Keratinocyte (primary cell): ENCODE measurements around the gene SNX11. TPM values are rescaled to one million over a fixed set of nuclear protein-coding genes. Genes with fewer than 3 reads are reported as not detected.

Source experiments
- DNase-seq: peaks from one replicate; pipeline ENCODE4 v3.0.0-alpha.2; 2011; ENCODE audit warnings: low read depth, missing footprints, low spot score
- FAIRE-seq: peaks from 2 replicates; lab custom pipeline; 2011; peaks lifted over from hg19 to GRCh38; lab: Jason Lieb, UNC
- H2AFZ ChIP-seq: 2 replicates; pipeline ENCODE4 v1.6.0; 2012; ENCODE audit warnings: low read length, control low read depth, inconsistent platforms; ENCODE audit not compliant: control insufficient read depth
- H3K27ac ChIP-seq: 2 replicates; pipeline ENCODE4 v1.5.1; 2011; ENCODE audit warnings: low read length; ENCODE audit not compliant: control insufficient read depth, insufficient read depth
- H3K27me3 ChIP-seq: 3 replicates; pipeline ENCODE4 v1.6.0; 2011; ENCODE audit warnings: low read length; ENCODE audit not compliant: control insufficient read depth, insufficient read depth; ENCODE audit errors: extremely low read depth
- H3K36me3 ChIP-seq, 2 experiments: 2 replicates in 1 of 2; 3 replicates in 1 of 2; pipeline ENCODE4 v1.5.1; 2011; ENCODE audit warnings: low read length in 2 of 2, mild to moderate bottlenecking in 1 of 2; ENCODE audit not compliant: control insufficient read depth in 2 of 2, insufficient read depth in 2 of 2; ENCODE audit errors: extremely low read depth in 1 of 2
- H3K4me1 ChIP-seq: 3 replicates; pipeline ENCODE4 v1.5.1; 2011; ENCODE audit warnings: low read length; ENCODE audit not compliant: control insufficient read depth, insufficient read depth; ENCODE audit errors: extremely low read depth
- H3K4me2 ChIP-seq: 3 replicates; pipeline ENCODE4 v1.6.0; 2011; ENCODE audit warnings: low read depth, low read length; ENCODE audit not compliant: control insufficient read depth, insufficient read depth; ENCODE audit errors: extremely low read depth
- H3K4me3 ChIP-seq, 3 experiments: fragments of 200-600 bp in 1 of 3; sonication (generic) in 1 of 3; 2 replicates in 2 of 3; 3 replicates in 1 of 3; pipeline ENCODE4 v1.5.1; 2011 to 2016; ENCODE audit warnings: low read length in 3 of 3, mild to moderate bottlenecking in 3 of 3, control low read depth in 2 of 3, inconsistent platforms in 1 of 3, low read depth in 1 of 3, mixed read lengths in 1 of 3, mixed run types in 1 of 3, moderate library complexity in 1 of 3; ENCODE audit not compliant: control insufficient read depth in 2 of 3, insufficient read depth in 2 of 3; ENCODE audit errors: extremely low read depth in 1 of 3
- H3K79me2 ChIP-seq: 2 replicates; pipeline ENCODE4 v1.6.0; 2012; ENCODE audit warnings: low read length; ENCODE audit not compliant: control insufficient read depth, insufficient read depth
- H3K9ac ChIP-seq: 3 replicates; pipeline ENCODE4 v1.6.0; 2011; ENCODE audit warnings: low read length; ENCODE audit not compliant: control insufficient read depth, insufficient read depth; ENCODE audit errors: extremely low read depth
- H3K9me1 ChIP-seq: 3 replicates; pipeline ENCODE4 v1.6.0; 2011; ENCODE audit warnings: low read length; ENCODE audit not compliant: control insufficient read depth, insufficient read depth; ENCODE audit errors: extremely low read depth
- H3K9me3 ChIP-seq: 2 replicates; pipeline ENCODE4 v1.5.1; 2012; ENCODE audit warnings: low read depth, low read length; ENCODE audit not compliant: control insufficient read depth
- H4K20me1 ChIP-seq: 3 replicates; pipeline ENCODE4 v1.6.0; 2011; ENCODE audit warnings: low read length; ENCODE audit not compliant: control insufficient read depth, insufficient read depth; ENCODE audit errors: extremely low read depth
- EZH2 ChIP-seq: IDR thresholded peaks from one replicate; pipeline ENCODE4 v1.6.1; 2012; ENCODE audit warnings: inconsistent platforms, mild to moderate bottlenecking, low read length, moderate library complexity
- dilution Hi-C: fragments of 300-500 bp; cut with MboI; formaldehyde crosslinking; loops from one replicate; pipeline ENCODE4 v1.7.0; 2020; ENCODE audit warnings: low sequenced_read_pairs; ENCODE audit not compliant: extremely low pct_ligation_motif_present
- polyA plus RNA-seq, 5 experiments: library from polyadenylated mRNA; depleted of rRNA in 3 of 5; stranded (reverse) in 3 of 5; stranded (forward) in 1 of 5; unstranded in 1 of 5; fragments of >200 nt; gene quantifications; 1 replicate in 1 of 5; 2 replicates in 3 of 5; 3 replicates in 1 of 5; pipeline versions ENCODE4 v1.2.1 to v1.2.3, GENCODE V29; 2011 to 2012; ENCODE audit warnings: missing spikeins in 2 of 5, low read depth in 1 of 5, low replicate concordance in 1 of 5
- TF ChIP-seq, protein P1 (sequence below), 3 experiments: IDR thresholded peaks in 1 of 3; conservative IDR thresholded peaks in 1 of 3; optimal IDR thresholded peaks in 1 of 3; 2 replicates in 2 of 3; 3 replicates in 1 of 3; pipeline versions ENCODE3 to v1.5.1; 2011; ENCODE audit warnings: low read length in 3 of 3, mild to moderate bottlenecking in 3 of 3, moderate library complexity in 2 of 3, control low read depth in 1 of 3, inconsistent platforms in 1 of 3; ENCODE audit not compliant: insufficient read depth in 2 of 3; ENCODE audit errors: extremely low read depth in 1 of 3

The SNX11 gene
- polyA plus RNA-seq, 1 donor (not counting 4 experiments of a cell fraction or from before 2014, with no cell fraction given), result 21.0 TPM

DNA sequence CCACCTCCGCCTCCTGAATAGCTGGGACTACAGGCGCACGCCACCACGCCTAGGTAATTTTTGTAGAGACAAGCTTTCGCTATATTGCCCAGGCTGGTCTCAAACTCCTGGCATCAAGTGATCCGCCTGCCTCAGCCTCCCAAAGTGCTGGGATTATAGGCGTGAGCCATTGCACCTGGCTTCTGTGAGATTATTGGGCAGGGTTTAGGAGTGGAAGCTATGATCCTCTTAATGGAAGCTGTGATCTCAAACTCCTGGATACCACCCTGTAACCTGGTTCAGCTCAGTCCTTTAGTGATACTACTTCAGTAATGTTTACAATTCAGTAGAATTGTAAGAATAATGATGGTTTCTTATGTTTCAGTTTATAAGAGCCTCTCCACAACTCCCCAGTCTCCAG lies 45.3 kb upstream of the SNX11 start:
- Histone ChIP-seq H3K36me3 (peaks cover 46 to 62% of the 10 kb centered on the region in 2 experiments), H3K4me1 (peaks cover 5% of the 10 kb centered on the region), H3K9me3 (no peaks in the 10 kb centered on the region), H2AFZ (no peak overlapping the region), H4K20me1 (peaks cover 6% of the 10 kb centered on the region), H3K79me2 (peaks cover 27% of the 10 kb centered on the region), H3K27ac (no peak overlapping the region), H3K4me3 (no peak overlapping the region), H3K9me1 (peaks cover 2% of the 10 kb centered on the region), H3K4me2 (no peak overlapping the region), H3K9ac (no peak overlapping the region), H3K27me3 (no peaks in the 10 kb centered on the region)
- no peak for DNase-seq
- no peak for FAIRE-seq
- no peak for TF ChIP-seq EZH2
- TF ChIP-seq, protein P1, sequence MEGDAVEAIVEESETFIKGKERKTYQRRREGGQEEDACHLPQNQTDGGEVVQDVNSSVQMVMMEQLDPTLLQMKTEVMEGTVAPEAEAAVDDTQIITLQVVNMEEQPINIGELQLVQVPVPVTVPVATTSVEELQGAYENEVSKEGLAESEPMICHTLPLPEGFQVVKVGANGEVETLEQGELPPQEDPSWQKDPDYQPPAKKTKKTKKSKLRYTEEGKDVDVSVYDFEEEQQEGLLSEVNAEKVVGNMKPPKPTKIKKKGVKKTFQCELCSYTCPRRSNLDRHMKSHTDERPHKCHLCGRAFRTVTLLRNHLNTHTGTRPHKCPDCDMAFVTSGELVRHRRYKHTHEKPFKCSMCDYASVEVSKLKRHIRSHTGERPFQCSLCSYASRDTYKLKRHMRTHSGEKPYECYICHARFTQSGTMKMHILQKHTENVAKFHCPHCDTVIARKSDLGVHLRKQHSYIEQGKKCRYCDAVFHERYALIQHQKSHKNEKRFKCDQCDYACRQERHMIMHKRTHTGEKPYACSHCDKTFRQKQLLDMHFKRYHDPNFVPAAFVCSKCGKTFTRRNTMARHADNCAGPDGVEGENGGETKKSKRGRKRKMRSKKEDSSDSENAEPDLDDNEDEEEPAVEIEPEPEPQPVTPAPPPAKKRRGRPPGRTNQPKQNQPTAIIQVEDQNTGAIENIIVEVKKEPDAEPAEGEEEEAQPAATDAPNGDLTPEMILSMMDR (optimal IDR thresholded peaks at IDR 0.05 in 1 of 3, IDR thresholded peaks at IDR 0.05 in 1 of 3, conservative IDR thresholded peaks at IDR 0.05 in 1 of 3; ENCODE audit: extremely low read depth in 1 of 3, insufficient read depth in 2 of 3, low read length in 3 of 3), result no peak
- dilution Hi-C loops, result no loop called here

DNA sequence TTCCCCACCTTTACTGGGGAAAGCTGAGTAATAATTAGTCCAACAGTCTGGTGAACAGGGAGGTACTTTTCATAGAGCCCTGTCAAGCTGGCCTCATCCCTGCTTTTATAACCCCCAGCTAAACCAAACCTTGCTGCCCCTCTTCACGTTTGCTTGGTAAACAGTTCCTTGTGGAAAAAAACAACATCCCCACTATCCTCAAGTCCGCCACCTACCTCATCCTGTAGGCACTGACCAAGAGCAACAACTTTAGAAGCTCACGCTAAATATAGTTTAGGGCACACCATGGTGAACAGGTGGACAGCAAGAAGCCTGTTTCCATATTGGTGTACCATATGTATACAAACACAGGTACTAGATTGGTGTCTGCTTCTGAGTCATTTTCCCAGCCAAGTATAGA lies 42.9 kb upstream of the SNX11 start:
- Histone ChIP-seq H3K9me1 (no peaks in the 10 kb centered on the region), H3K4me1 (peaks cover 16% of the 10 kb centered on the region), H3K4me3 (no peak overlapping the region), H3K79me2 (peaks cover 7% of the 10 kb centered on the region), H3K27ac (peak overlapping the region; percentile 62), H4K20me1 (peaks cover 6% of the 10 kb centered on the region), H3K27me3 (no peaks in the 10 kb centered on the region), H3K36me3 (peaks cover 26 to 49% of the 10 kb centered on the region in 2 experiments), H3K4me2 (no peak overlapping the region), H3K9ac (no peak overlapping the region), H3K9me3 (no peaks in the 10 kb centered on the region), H2AFZ (no peak overlapping the region)
- TF ChIP-seq, protein P1 (optimal IDR thresholded peaks at IDR 0.05 in 1 of 3, IDR thresholded peaks at IDR 0.05 in 1 of 3, conservative IDR thresholded peaks at IDR 0.05 in 1 of 3; ENCODE audit: extremely low read depth in 1 of 3, insufficient read depth in 2 of 3, low read length in 3 of 3), result no peak
- no peak for TF ChIP-seq EZH2
- no peak for DNase-seq
- dilution Hi-C loops, result no loop called here
- no peak for FAIRE-seq
